ENCODE results near the gene PCNX2. TPM values are rescaled to one million over a fixed set of nuclear protein-coding genes. Genes with fewer than 3 reads are reported as not detected.
"Not testable (repeated sequence)": the region's sequence is repeated elsewhere in the genome, so short reads cannot be mapped to it uniquely, and the experiment has no call there.

The PCNX2 gene
- polyA plus RNA-seq, 6 donors from 2014 or later, result 0.66 to 5.4 (median 2.4) TPM; not detected in 1

- peaks cover 32 to 35% of the 10 kb centered on the region in 2 donors for H3K36me3 Mint-ChIP-seq
- no peak for DNase-seq
These were observed 183.8 kb downstream of the PCNX2 start for GRCh38 chr1:233111731-233112130.

GRCh38 chr1:233109096-233109495 lies 186.4 kb downstream of the PCNX2 start:
- no peaks in the 10 kb centered on the region for H3K4me1 Mint-ChIP-seq
- ATAC-seq (ENCODE audit: low read depth in 2 of 2) (no peak), DNase-seq (no peak)
- H3K36me3 Mint-ChIP-seq, result peaks cover 15 to 35% of the 10 kb centered on the region in 2 donors
- no peak overlapping the region for H3K27ac Mint-ChIP-seq
- no peak overlapping the region for H3K4me3 Mint-ChIP-seq
- no peaks in the 10 kb centered on the region for H3K27me3 Mint-ChIP-seq
- no peaks in the 10 kb centered on the region for H3K9me3 Mint-ChIP-seq

More at GRCh38 chr1:233111731-233112130, 183.8 kb downstream of the PCNX2 start:
- H3K27ac Mint-ChIP-seq, result no peak overlapping the region
- no peak for ATAC-seq (ENCODE audit: low read depth in 2 of 2)
- H3K27me3 Mint-ChIP-seq, result no peaks in the 10 kb centered on the region
- H3K4me3 Mint-ChIP-seq, result no peak overlapping the region
- no peaks in the 10 kb centered on the region for H3K4me1 Mint-ChIP-seq
- peaks cover 0 to 5% (median 0%) of the 10 kb centered on the region in 7 donors for H3K9me3 Mint-ChIP-seq

- not testable (repeated sequence) for H3K4me3 Mint-ChIP-seq; H3K9me3 Mint-ChIP-seq; H3K4me1 Mint-ChIP-seq; ATAC-seq (ENCODE audit: low read depth in 2 of 2); DNase-seq; H3K27me3 Mint-ChIP-seq
- H3K27ac Mint-ChIP-seq, result peak overlapping the region in 1 of 6 donors; percentile 74
- peaks cover 8 to 38% of the 10 kb centered on the region in 2 donors for H3K36me3 Mint-ChIP-seq
These were observed 187.8 kb downstream of the PCNX2 start for GRCh38 chr1:233107716-233108130.

- no peaks in the 10 kb centered on the region for H3K27me3 Mint-ChIP-seq
- no peak for ATAC-seq (ENCODE audit: low read depth in 2 of 2)
These were observed 188.3 kb downstream of the PCNX2 start for GRCh38 chr1:233107130-233107660.

GRCh38 chr1:233105225-233105624 lies 190.3 kb downstream of the PCNX2 start:
- H3K36me3 Mint-ChIP-seq, result peaks cover 8 to 28% of the 10 kb centered on the region in 2 donors
- ATAC-seq (ENCODE audit: low read depth in 2 of 2), result no peak
- peaks cover 0 to 17% (median 8%) of the 10 kb centered on the region in 7 donors for H3K9me3 Mint-ChIP-seq
- H3K27me3 Mint-ChIP-seq, result no peaks in the 10 kb centered on the region
- DNase-seq, result no peak
- peaks cover 0 to 7% (median 0%) of the 10 kb centered on the region in 3 donors for H3K4me1 Mint-ChIP-seq
- H3K27ac Mint-ChIP-seq, result no peak overlapping the region
- H3K4me3 Mint-ChIP-seq, result no peak overlapping the region

More at GRCh38 chr1:233107130-233107660, 188.3 kb downstream of the PCNX2 start:
- Mint-ChIP-seq H3K9me3 (peaks cover 0 to 15% (median 8%) of the 10 kb centered on the region in 7 donors), H3K4me1 (peaks cover 0 to 7% (median 0%) of the 10 kb centered on the region in 3 donors), H3K4me3 (no peak overlapping the region), H3K36me3 (peaks cover 8 to 34% of the 10 kb centered on the region in 2 donors), H3K27ac (no peak overlapping the region)
- no peak for DNase-seq

GRCh38 chr1:233102341-233102740 lies 193.2 kb downstream of the PCNX2 start:
- DNase-seq, result no peak
- H3K4me1 Mint-ChIP-seq, result peaks cover 0 to 7% (median 0%) of the 10 kb centered on the region in 3 donors
- H3K36me3 Mint-ChIP-seq, result peaks cover 0 to 16% of the 10 kb centered on the region in 2 donors
- no peak for ATAC-seq (ENCODE audit: low read depth in 2 of 2)
- no peak overlapping the region for H3K27ac Mint-ChIP-seq
- no peaks in the 10 kb centered on the region for H3K27me3 Mint-ChIP-seq
- H3K9me3 Mint-ChIP-seq, result peaks cover 0 to 17% (median 8%) of the 10 kb centered on the region in 7 donors
- no peak overlapping the region for H3K4me3 Mint-ChIP-seq

- H3K27me3 Mint-ChIP-seq, result no peaks in the 10 kb centered on the region
- no peak overlapping the region for H3K4me3 Mint-ChIP-seq
- H3K27ac Mint-ChIP-seq, result peak overlapping the region in 1 of 6 donors; percentile 9
- H3K9me3 Mint-ChIP-seq, result peaks cover 0 to 9% (median 0%) of the 10 kb centered on the region in 7 donors
- DNase-seq (no peak), ATAC-seq (ENCODE audit: low read depth in 2 of 2) (no peak)
- H3K36me3 Mint-ChIP-seq, result peaks cover 0 to 17% of the 10 kb centered on the region in 2 donors
- peaks cover 0 to 7% (median 0%) of the 10 kb centered on the region in 3 donors for H3K4me1 Mint-ChIP-seq
These were observed 197.5 kb downstream of the PCNX2 start for GRCh38 chr1:233097959-233098580.

- Mint-ChIP-seq H3K4me1 (peaks cover 0 to 3% (median under 1%) of the 10 kb centered on the region in 3 donors), H3K27ac (no peak overlapping the region), H3K9me3 (peaks cover 0 to 5% (median 0%) of the 10 kb centered on the region in 7 donors), H3K4me3 (no peak overlapping the region), H3K36me3 (peaks cover 0 to 16% of the 10 kb centered on the region in 2 donors), H3K27me3 (no peaks in the 10 kb centered on the region)
- ATAC-seq (ENCODE audit: low read depth in 2 of 2) (no peak), DNase-seq (no peak)
These were observed 198.0 kb downstream of the PCNX2 start for GRCh38 chr1:233097546-233097945.

- no peaks in the 10 kb centered on the region for H3K27me3 Mint-ChIP-seq
- DNase-seq (no peak), ATAC-seq (ENCODE audit: low read depth in 2 of 2) (no peak)
- H3K9me3 Mint-ChIP-seq, result no peaks in the 10 kb centered on the region
- H3K27ac Mint-ChIP-seq, result peak overlapping the region in 1 of 6 donors; percentile 26
- peaks cover 0 to 4% (median 0%) of the 10 kb centered on the region in 3 donors for H3K4me1 Mint-ChIP-seq
- peaks cover 0 to 21% of the 10 kb centered on the region in 2 donors for H3K36me3 Mint-ChIP-seq
- H3K4me3 Mint-ChIP-seq, result no peak overlapping the region
These were observed 200.8 kb downstream of the PCNX2 start for GRCh38 chr1:233094691-233095090.

GRCh38 chr1:233094269-233094668 lies 201.3 kb downstream of the PCNX2 start:
- H3K36me3 Mint-ChIP-seq, result peaks cover 0 to 21% of the 10 kb centered on the region in 2 donors
- no peak for ATAC-seq (ENCODE audit: low read depth in 2 of 2)
- no peaks in the 10 kb centered on the region for H3K9me3 Mint-ChIP-seq
- no peak overlapping the region for H3K4me3 Mint-ChIP-seq
- H3K27ac Mint-ChIP-seq, result no peak overlapping the region
- no peak for DNase-seq
- no peaks in the 10 kb centered on the region for H3K27me3 Mint-ChIP-seq
- H3K4me1 Mint-ChIP-seq, result peaks cover 0 to 4% (median 0%) of the 10 kb centered on the region in 3 donors

GRCh38 chr1:233090746-233091494 lies 204.6 kb downstream of the PCNX2 start:
- Mint-ChIP-seq H3K9me3 (peaks cover 0 to 1% (median 0%) of the 10 kb centered on the region in 7 donors), H3K4me1 (peaks cover 0 to 4% (median 0%) of the 10 kb centered on the region in 3 donors), H3K4me3 (no peak overlapping the region), H3K27ac (no peak overlapping the region), H3K27me3 (no peaks in the 10 kb centered on the region), H3K36me3 (peaks cover 3 to 18% of the 10 kb centered on the region in 2 donors)
- ATAC-seq (ENCODE audit: low read depth in 2 of 2) (no peak), DNase-seq (no peak)

GRCh38 chr1:233089251-233089650 lies 206.3 kb downstream of the PCNX2 start:
- Mint-ChIP-seq H3K9me3 (peaks cover 0 to 2% (median 0%) of the 10 kb centered on the region in 7 donors), H3K36me3 (peaks cover 8% of the 10 kb centered on the region in 2 donors), H3K4me1 (peaks cover 0 to 4% (median 0%) of the 10 kb centered on the region in 3 donors), H3K27ac (no peak overlapping the region), H3K4me3 (no peak overlapping the region), H3K27me3 (no peaks in the 10 kb centered on the region)
- no peak for DNase-seq
- ATAC-seq (ENCODE audit: low read depth in 2 of 2), result no peak

GRCh38 chr1:233088613-233089012 lies 206.9 kb downstream of the PCNX2 start:
- H3K36me3 Mint-ChIP-seq, result peaks cover 8% of the 10 kb centered on the region in 2 donors
- no peaks in the 10 kb centered on the region for H3K27me3 Mint-ChIP-seq
- H3K27ac Mint-ChIP-seq, result no peak overlapping the region
- ATAC-seq (ENCODE audit: low read depth in 2 of 2), result no peak
- peaks cover 0 to 4% (median 0%) of the 10 kb centered on the region in 3 donors for H3K4me1 Mint-ChIP-seq
- peaks cover 0 to 2% (median 0%) of the 10 kb centered on the region in 7 donors for H3K9me3 Mint-ChIP-seq
- no peak overlapping the region for H3K4me3 Mint-ChIP-seq
- no peak for DNase-seq
